Suppressor macrophage (primary cell): ENCODE results near the gene TEAD3.

Experiments
- DNase-seq, 4 experiments: peaks; one replicate each; pipeline ENCODE4 v3.0.0-alpha.2; 2020 to 2022

The TEAD3 gene

DNA sequence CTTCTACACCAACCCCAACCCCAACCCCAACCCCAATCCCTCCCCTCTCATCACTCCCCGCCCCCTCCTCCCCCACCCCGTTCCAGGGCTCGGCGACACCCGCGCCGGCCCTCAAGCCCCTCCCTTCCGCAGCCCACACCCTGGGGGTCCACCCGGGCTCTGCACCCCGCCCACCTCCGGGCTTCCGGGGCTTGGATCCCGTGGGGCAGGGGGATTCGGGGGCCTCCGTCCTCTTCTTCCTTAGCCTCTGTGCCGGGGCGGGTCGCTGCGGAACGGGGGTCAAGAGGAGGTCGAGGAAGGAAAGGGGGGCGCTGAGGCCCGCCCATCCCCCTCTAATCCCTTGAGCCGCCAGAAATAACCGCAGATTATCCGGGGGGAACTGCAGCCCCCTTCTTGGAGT lies 15.1 kb upstream of the TEAD3 start:
- DNase-seq: no peak

DNA sequence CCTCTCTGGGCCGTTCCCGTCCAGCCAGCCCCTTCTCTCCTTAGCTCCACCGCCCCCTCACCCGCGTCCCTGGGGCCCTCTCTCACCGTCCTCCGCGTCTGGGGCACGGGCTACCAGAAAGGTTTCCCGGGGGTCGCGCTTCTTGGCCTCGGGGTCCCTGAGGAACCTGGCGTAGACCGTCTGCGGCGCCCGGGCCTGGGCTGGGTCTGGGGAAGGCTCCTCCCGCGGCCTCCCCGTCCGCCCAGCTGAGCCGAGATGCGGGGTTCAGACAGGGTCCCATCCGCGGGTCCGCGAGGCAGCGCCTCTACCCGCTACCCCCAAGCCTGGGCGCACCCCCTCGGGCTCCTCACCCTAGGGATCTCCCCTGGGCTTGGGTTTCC lies 14.7 kb upstream of the TEAD3 start:
- DNase-seq: no peak

DNA sequence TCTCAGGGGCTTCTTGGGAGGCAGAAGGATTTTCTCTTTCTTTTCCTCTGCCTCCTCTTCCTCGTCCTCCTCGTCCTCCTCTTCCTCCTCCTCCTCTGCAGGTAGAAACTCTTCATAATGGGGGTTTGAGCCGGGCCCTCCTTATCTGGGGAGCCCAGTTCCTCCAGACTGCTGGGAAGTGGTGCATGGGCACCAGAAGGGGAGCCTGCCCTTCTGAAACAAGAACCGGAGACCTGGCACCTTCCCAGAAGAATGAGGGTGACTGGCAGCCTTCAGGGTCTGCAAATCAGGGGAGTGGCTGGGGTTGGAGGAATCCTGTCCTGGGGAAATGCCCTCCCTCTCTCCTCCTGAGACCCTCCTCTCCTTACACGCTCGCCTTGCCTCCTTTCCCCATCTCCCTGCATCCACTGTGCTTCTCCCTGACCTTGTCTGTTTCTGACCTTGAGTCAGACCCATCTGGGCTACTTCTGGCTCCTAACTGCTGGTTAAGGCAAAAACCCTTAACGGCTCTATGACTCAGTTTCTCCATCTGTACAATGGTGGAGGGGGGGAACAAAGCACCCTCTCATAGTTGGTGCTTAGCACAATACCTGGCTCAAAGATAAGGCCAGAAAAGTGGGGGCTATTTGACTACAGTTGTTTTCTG lies 14.2 kb upstream of the TEAD3 start:
- no peak for DNase-seq

DNA sequence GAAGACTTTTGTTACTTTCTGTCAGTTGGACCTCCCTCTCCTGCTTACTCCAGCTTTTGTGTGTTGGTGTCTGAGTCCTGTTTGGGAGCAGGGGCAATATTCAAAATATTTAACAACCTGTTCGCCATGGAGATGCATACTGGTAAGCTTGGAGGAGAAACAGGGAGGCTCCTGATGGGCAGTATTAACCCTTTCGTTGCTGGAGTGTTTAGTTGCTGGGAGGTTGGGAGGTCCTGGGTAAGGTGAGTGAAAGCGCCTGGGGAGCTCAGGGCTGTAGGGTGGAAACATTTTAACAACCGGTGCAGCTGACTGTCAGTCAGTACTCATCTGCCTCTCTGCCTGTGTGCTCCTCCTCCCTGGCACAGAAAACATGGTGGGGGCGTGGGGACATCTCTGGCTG lies 11.7 kb upstream of the TEAD3 start:
- DNase-seq: no peak

DNA sequence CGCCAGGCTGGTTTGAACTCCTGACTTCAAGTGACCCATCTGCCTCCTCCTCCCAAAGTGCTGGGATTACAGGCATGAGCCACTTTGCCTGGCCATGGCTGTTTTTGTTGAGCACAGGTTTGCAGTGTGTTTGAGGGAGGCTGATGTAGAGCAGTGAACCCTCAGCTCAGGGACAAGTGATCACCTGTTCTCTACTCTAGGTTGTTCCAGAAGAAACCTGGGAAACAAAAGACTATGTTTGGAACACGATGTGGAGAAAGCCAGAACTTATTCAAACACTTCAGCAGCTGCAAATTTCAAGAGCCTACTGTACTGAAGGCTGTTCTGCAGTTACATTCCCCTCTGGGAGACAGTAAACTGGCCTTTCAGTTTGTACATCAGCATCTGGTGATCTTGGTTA lies 11.1 kb upstream of the TEAD3 start:
- DNase-seq: no peak

DNA sequence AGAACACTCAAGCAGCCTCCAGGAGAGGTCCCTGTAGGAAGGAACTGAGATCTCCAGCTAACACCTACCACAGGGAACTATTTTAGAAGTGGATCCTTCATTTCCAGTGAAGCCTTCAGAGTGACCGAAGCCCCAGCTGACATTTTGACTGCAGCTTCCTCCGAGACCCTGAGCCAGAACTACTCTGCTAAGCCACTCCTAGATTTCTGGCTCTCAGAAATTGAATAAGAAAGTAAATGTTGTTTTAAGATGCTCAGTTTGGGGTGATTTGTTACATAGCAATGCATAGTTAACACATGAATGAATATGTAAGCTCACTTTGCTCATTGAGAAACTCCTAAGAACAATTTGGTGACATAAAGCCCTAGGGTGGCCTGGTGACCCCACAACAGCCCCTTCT lies 10.3 kb upstream of the TEAD3 start:
- DNase-seq: no peak

DNA sequence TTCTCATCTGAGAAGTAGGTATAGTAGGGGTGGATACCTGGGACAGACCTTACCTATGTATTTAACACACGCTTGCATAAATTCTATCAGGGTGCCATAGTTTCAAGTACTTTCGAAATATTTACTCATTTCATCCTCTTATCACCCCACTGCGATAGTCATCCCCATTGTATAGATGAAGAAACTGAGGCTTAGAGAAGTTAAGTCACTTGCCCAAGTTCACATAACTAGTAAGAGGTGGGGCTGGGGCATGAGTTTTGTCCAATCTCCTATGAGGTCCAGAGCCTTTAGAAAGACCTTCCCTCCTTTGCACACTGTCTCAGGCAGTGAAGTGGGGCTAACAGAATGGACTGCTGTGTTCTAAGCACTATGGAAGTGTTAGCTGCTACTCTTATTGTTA lies 9.7 kb upstream of the TEAD3 start:
- DNase-seq: no peak

DNA sequence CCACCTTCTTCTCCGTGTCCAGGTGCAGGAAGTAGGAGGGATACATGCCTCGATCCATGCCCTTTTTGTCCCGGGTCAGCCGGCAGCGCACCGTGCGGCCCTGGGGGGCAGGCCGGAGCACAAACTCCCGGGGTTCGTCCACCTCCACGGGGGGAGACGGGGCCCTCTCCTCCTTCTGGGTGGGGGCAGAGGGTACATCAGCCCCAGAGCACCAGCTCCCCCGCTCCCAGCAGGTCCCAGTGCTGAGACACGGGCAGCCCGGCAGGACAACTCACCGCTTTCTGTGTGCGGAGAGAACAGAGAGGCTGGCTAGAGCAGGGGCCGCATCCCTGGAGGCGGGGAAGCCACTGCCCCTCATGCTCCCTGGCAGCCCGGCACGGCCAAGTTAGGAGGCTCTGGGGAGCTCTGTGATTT lies 9.1 kb upstream of the TEAD3 start:
- no peak for DNase-seq

DNA sequence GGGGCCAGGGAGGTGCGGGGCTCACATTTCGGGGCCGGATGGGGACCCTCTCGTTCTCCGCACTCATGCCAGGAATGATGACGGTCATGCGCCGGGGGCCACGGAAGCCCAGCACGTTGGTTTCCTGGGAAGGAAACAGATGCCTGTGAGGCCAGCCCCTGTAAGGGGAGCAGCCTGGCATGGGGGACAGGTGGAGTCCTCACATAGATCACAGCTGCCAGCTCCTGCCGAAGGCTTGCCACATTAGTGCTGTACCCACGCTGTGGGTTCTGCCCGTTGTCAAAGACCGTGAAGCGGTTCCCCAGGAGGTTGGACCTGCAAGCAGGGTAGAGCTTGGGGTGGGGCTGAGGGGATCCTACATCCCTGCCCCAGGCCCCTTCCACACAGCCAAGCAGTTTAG lies 6.7 kb upstream of the TEAD3 start:
- DNase-seq: no peak

DNA sequence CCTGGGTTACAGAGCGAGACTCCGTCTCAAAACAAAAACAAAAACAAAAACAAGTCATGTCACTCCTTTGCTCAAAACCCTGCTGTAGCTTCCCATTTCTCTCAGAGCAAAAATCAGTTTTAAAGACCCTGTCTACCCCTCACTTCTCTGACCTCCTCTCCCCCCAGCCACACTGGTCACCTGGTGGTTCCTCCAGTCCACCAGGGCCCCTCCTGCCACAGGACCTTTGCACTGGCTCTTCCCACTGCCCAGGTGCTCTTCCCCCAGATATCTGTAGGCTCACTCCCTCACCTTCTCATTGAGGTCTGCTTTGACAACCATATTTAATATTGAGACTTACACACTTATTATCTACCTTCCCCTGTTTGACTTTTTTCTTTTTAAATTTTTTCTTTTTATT lies 4.9 kb upstream of the TEAD3 start:
- no peak for DNase-seq

DNA sequence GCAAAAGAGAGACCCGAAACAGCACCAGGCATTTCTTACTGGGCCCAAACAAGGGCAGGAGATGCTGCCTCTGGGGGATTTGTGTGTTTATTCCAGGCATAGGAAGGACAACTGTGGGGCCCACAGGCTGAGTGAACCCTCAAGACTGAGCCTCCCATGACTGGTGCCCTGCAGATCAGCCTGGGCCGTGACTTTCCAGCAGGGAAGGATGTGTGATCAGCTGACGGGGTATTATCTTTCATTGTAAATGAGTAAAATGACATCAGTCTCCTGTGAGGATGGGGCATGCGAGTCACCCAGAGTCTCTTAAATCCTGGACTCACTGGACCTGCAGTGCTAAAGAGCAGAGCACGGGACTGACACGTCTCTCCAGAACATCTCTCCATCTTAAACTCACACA lies 3.9 kb upstream of the TEAD3 start:
- DNase-seq: peak in 2 of 4 experiments; percentile 14 to 17

DNA sequence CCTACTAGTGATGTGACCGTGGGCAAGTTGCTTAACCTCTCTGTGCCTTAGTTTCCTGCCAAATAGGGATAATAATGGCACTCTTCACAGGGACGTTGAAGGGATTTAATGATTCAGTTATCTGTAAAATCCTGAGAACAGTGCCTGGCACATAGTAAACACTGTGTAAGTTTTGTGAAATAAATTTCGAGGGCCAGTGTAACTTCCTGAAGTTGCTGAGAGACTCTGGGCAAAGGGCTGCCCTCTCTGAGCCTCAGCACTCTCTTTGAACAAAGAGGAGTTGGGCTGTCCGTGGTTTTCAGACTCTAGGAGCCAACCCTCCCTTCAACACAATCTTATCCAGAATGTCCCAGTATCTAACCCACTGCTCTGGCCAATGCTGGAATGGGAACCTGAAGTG lies 2.5 kb upstream of the TEAD3 start:
- DNase-seq: no peak

DNA sequence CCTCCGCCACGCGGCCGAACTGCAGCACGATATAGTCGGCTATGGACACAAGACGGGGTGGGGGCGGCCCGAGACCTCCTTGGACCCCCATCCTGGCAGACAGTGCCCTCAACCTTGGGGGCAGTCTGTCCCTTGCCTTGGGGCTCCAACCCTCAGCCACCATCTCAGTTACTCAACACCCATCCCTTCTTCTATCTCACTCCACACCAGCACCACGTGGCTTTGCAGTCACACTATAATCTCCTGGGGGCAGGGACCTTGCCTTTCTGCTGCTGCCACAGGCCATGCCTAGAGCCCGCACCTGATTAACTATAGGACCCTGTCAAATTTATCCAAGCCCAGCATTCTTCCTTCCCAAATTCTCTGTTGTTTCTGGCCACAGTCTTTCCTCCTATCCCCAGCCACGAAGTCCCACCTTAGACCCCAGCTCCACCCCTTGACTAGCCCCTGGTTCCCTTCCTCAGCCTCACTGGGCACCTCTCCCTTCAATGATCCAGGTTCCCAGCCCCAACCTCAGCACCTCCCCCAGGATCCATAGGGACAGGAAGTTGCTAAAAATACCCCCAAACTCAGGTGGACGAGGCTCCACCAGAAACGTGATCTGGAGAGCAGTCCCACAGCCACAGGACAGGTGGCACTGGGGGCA lies 1.7 kb upstream of the TEAD3 start:
- DNase-seq: no peak

DNA sequence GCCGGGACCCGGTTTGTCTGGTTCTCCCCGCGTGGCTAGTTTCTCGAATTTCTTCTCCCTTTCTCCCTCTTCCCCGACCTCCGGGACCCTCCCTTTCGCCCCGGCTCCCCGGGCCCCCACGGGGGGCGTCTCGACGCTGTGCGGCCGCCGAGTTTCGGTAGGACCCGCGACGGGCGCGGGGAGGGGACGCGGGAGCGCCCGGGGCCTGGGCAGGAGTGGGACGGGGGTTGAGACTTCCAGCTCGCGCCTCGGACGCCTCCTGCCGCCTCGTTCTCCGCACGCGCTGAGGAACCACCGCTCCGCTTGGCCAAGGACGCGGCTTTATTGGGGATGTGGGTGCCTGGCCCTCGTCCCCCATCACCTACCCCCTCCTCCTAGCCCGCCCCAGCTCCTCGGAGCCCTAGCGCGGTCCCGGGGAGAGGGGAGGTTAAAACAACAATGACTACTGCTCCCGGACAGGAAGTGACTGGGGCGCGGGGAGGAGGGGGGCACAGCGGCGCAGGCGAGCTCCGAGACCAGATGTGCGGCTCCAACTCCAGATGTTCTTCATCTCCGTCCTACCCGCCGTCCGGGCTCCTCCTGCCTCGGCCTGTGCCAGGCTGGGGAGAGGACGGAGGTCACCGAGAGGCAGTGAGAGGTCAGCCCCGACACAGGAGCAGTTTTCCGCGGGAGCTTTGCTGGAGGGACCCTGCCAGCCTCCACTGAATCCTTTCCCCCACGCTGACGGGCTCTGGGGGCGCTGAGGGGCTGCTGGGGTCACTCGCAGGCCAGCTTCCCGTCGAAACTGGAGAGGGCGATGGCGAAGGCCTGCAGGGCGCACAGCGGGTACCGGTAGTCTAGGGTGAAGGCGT lies 917 bp upstream of the TEAD3 start:
- DNase-seq: peak in 3 of 4 experiments; percentile 8 to 52 (median 41)

DNA sequence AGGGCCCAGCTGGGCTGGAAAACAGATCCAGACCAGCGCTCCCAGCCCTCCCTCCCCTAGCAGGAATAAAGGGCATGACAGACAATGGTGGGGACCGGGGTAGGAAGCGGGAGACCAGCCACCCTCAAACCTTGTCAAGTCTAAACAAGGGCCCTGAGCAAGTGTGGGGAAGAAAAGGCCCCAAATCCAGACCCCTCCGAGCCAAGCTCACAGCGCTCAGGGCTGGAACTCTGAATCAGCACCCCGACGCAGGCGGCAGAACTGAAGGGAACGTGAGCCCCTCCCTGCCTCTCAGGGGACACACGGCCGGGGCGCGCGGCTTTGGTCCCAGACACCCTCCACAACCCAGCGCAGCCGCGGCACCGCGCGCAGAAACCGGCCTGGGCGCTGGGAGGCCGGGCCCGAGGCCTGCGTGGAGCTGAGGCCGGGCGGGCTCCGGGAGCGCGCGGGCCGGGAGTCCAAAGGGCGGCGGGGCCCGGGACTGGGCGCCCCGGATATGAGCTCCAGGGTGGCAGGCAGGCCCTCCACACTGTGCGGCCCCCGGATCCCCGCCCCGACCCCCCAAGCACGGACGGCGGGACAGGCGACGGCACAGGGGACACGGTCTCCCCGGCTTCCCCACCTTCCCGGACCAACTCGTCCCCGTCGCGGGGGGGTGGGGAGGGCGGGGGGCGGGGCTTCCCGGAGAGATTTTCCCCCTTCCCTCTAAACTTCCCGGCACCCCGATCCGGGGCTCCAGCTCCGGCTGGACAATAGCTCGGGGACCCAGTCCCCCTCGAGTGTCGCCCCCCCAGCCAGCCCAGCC lies 641 bp downstream of the TEAD3 start:
- no peak for DNase-seq

DNA sequence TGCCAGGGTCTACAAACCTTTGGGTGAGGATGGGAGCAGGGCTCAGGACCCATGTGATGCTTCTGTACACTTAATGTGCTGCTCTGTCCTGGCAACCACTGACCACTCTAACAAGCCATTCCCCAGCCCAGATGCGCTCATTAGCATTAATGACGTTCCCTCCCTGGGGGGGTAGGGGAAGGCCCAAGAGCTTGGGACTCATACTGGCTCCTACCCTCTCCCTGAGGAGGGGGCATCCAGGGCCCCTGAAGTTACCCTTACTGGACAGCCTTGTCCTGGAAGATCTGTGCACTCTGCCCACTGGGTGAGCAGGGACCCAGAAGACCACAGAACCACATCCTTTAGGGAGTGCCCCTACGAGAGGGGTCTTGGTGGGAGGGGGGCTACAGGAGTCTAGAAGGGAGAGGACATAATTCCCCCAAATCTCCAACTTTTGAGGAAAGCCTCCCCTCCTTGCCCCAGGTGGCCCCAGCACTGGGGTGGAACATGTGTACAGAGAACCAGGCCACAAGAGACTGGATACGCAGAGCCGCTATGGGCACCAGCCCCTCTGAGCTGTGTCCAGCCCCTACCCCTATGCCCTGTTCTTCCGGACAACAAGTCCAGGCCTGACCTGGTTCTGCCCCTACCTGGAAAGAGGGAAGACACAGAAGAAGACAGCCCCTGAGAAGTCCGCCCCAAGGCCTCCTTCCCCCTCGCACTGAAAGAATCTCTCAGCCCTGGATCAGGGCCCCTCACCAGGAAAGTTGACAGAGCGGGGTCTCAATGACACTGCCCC lies 1.4 kb downstream of the TEAD3 start:
- DNase-seq: no peak

DNA sequence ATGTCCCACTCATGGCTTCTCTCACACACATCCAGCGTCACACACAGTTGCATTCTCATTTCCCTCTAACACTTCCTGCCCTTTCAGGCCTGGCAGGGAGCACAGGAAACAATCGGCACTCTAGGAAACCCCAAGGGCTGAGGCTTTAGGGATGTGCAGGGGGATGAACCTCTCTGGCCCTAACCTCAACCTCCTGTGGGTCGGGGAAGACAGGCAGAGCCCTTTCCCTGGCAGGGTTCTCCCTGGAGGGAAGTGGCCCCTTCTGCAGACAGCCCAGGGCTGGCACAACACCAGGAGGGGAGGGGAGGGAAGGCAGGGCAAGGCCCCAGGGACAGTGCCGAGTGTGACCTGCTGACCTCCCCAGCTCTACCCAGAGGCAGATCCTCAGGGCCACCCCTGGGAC lies 2.7 kb downstream of the TEAD3 start:
- DNase-seq: peak; percentile 76 to 87 (median 82)

DNA sequence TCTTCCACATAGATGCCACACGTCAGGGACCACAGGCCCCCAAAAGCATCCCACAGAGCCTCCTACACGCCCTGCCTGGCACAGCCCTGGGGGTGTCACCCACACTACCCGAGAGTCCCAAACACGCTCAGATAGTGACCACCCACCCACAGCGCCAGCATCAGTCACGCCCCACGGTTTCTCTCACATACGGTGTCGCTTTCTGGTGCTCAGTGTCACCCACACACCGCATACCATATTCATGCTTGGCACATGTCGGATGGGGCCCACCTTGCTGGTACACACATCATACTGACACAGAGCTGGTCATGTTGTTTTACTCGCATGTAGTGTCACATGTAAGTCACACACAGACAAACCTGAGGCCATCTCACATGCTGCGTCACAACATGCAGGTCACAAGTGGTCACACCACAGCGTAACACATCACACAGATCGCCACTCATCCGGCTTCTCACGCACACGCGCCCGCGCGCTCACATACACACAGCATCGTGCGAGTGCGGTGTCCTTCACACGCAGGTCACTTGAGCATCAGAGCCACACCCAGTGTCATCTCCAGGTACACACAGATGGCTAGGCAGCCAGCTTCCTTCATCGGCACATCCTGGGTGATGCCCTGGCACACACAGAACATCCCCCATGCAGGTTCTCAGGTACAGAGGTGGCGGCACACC lies 3.4 kb downstream of the TEAD3 start:
- DNase-seq: no peak

DNA sequence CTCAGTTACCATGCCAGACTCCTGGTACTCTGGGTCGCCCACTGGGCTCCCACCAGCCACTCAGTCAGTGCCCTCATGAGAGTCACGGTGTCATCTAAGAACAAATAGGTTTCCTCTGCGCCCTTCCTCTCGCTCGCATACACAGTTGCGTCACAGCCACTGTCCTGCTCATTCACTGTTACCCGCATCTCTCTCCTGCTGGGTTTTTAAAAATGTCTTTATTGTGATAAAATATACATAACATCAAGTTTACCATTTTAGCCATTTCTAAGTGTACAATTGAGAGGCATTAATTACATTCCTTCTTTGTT lies 4.0 kb downstream of the TEAD3 start:
- DNase-seq: peak; percentile 32 to 66 (median 54)

DNA sequence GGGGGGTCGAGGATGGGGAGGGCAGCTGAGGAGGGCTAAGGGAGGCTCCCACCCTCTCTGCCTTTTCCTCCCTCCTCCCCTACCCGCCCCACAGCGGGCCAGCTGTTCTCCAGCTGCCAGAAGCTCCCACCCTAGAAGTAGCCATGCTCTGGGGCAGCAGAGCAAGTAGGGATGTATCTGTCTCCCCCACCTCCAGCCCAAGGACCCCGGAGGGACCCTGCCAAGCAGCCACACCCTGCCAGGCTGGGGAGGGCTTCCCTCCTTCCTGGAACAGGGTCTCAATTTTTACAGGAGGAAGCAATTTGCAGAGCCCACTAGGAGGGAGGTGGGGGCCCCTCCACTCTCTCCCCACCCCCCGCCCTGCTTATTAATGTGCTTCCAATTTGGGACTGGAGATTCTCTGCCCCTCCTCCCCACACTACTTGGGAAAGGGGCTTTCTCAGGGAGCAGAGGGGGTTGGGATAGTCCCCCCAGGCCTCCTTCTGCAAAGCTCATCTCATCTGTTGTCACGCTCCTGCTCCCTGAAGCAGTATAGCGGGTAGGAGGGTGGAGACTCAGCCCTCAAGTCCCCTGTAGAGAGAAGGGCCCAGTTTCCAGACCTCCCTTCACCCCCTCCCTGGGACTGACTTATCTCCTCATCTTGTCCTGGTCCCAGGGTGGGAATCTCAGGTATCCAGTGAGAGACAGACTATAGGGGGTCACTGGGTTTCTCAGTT lies 4.5 kb downstream of the TEAD3 start:
- no peak for DNase-seq
